ENCODE measurements around the gene GIPC3.

The GIPC3 gene

GRCh38 chr19:3611841-3612240, 26.6 kb downstream of the GIPC3 start:
- Mint-ChIP-seq H3K27me3 (no peaks in the 10 kb centered on the region), H3K36me3 (ENCODE audit: low read depth) (peaks cover 10% of the 10 kb centered on the region), H3K4me3 (no peak overlapping the region), H3K27ac (no peak overlapping the region), H3K9me3 (no peaks in the 10 kb centered on the region), H3K4me1 (ENCODE audit: low read depth) (peaks cover 8% of the 10 kb centered on the region)

- Mint-ChIP-seq H3K4me1 (ENCODE audit: low read depth) (peaks cover 11% of the 10 kb centered on the region), H3K9me3 (no peaks in the 10 kb centered on the region), H3K36me3 (ENCODE audit: low read depth) (peaks cover 10% of the 10 kb centered on the region), H3K4me3 (no peak overlapping the region), H3K27me3 (no peaks in the 10 kb centered on the region), H3K27ac (no peak overlapping the region)
Observed at GRCh38 chr19:3612330-3612729, 27.1 kb downstream of the GIPC3 start.

- H3K27ac Mint-ChIP-seq = no peak overlapping the region
- no peak overlapping the region for H3K4me3 Mint-ChIP-seq
- peaks cover 7% of the 10 kb centered on the region for H3K4me1 Mint-ChIP-seq (ENCODE audit: low read depth)
- H3K27me3 Mint-ChIP-seq = no peaks in the 10 kb centered on the region
- no peaks in the 10 kb centered on the region for H3K9me3 Mint-ChIP-seq
- peaks cover 10% of the 10 kb centered on the region for H3K36me3 Mint-ChIP-seq (ENCODE audit: low read depth)
Observed at GRCh38 chr19:3612901-3613741, 27.8 kb downstream of the GIPC3 start.

GRCh38 chr19:3613818-3614661, 28.8 kb downstream of the GIPC3 start:
- Mint-ChIP-seq H3K27ac (no peak overlapping the region), H3K27me3 (no peaks in the 10 kb centered on the region), H3K4me1 (ENCODE audit: low read depth) (peaks cover 4% of the 10 kb centered on the region), H3K4me3 (no peak overlapping the region), H3K9me3 (no peaks in the 10 kb centered on the region), H3K36me3 (ENCODE audit: low read depth) (peaks cover 10% of the 10 kb centered on the region)

- no peaks in the 10 kb centered on the region for H3K27me3 Mint-ChIP-seq
- peaks cover 10% of the 10 kb centered on the region for H3K36me3 Mint-ChIP-seq (ENCODE audit: low read depth)
- no peak overlapping the region for H3K27ac Mint-ChIP-seq
- no peaks in the 10 kb centered on the region for H3K9me3 Mint-ChIP-seq
- peaks cover 4% of the 10 kb centered on the region for H3K4me1 Mint-ChIP-seq (ENCODE audit: low read depth)
- H3K4me3 Mint-ChIP-seq = no peak overlapping the region
Observed at GRCh38 chr19:3614858-3615505, 29.7 kb downstream of the GIPC3 start.

- Mint-ChIP-seq H3K4me3 (no peak overlapping the region), H3K4me1 (ENCODE audit: low read depth) (peaks cover 4% of the 10 kb centered on the region), H3K27me3 (no peaks in the 10 kb centered on the region), H3K9me3 (no peaks in the 10 kb centered on the region), H3K27ac (no peak overlapping the region), H3K36me3 (ENCODE audit: low read depth) (peaks cover 6% of the 10 kb centered on the region)
Observed at GRCh38 chr19:3615524-3616135, 30.4 kb downstream of the GIPC3 start.

GRCh38 chr19:3617463-3617862, 32.2 kb downstream of the GIPC3 start:
- Mint-ChIP-seq H3K4me3 (no peak overlapping the region), H3K27ac (no peak overlapping the region), H3K36me3 (ENCODE audit: low read depth) (peaks cover 4% of the 10 kb centered on the region), H3K4me1 (ENCODE audit: low read depth) (peaks cover 4% of the 10 kb centered on the region), H3K27me3 (no peaks in the 10 kb centered on the region), H3K9me3 (no peaks in the 10 kb centered on the region)

GRCh38 chr19:3618144-3618810, 33.0 kb downstream of the GIPC3 start:
- Mint-ChIP-seq H3K4me1 (ENCODE audit: low read depth) (peaks cover 4% of the 10 kb centered on the region), H3K9me3 (no peaks in the 10 kb centered on the region), H3K27ac (no peak overlapping the region), H3K27me3 (no peaks in the 10 kb centered on the region), H3K36me3 (ENCODE audit: low read depth) (peaks cover 8% of the 10 kb centered on the region), H3K4me3 (no peak overlapping the region)

GRCh38 chr19:3618811-3619630, 33.7 kb downstream of the GIPC3 start:
- H3K27ac Mint-ChIP-seq = no peak overlapping the region

GRCh38 chr19:3619631-3620012, 34.3 kb downstream of the GIPC3 start:
- Mint-ChIP-seq H3K27me3 (no peaks in the 10 kb centered on the region), H3K27ac (no peak overlapping the region), H3K36me3 (ENCODE audit: low read depth) (peaks cover 8% of the 10 kb centered on the region), H3K9me3 (no peaks in the 10 kb centered on the region), H3K4me1 (ENCODE audit: low read depth) (peaks cover 10% of the 10 kb centered on the region), H3K4me3 (no peak overlapping the region)

More at GRCh38 chr19:3618811-3619630, 33.7 kb downstream of the GIPC3 start:
- Mint-ChIP-seq H3K4me3 (no peak overlapping the region), H3K9me3 (no peaks in the 10 kb centered on the region), H3K4me1 (ENCODE audit: low read depth) (peaks cover 4% of the 10 kb centered on the region), H3K27me3 (no peaks in the 10 kb centered on the region), H3K36me3 (ENCODE audit: low read depth) (peaks cover 8% of the 10 kb centered on the region)

- Mint-ChIP-seq H3K27ac (no peak overlapping the region), H3K4me1 (ENCODE audit: low read depth) (peaks cover 17% of the 10 kb centered on the region), H3K27me3 (no peaks in the 10 kb centered on the region), H3K36me3 (ENCODE audit: low read depth) (peaks cover 8% of the 10 kb centered on the region), H3K4me3 (no peak overlapping the region), H3K9me3 (no peaks in the 10 kb centered on the region)
Observed at GRCh38 chr19:3620145-3620816, 35.0 kb downstream of the GIPC3 start.

- no peak overlapping the region for H3K27ac Mint-ChIP-seq
- no peaks in the 10 kb centered on the region for H3K27me3 Mint-ChIP-seq
- H3K9me3 Mint-ChIP-seq = no peaks in the 10 kb centered on the region
- peaks cover 22% of the 10 kb centered on the region for H3K4me1 Mint-ChIP-seq (ENCODE audit: low read depth)
- H3K36me3 Mint-ChIP-seq (ENCODE audit: low read depth) = peaks cover 8% of the 10 kb centered on the region
- no peak overlapping the region for H3K4me3 Mint-ChIP-seq
Observed at GRCh38 chr19:3620817-3621547, 35.7 kb downstream of the GIPC3 start.

GRCh38 chr19:3621689-3622088, 36.4 kb downstream of the GIPC3 start:
- Mint-ChIP-seq H3K27me3 (no peaks in the 10 kb centered on the region), H3K36me3 (ENCODE audit: low read depth) (peaks cover 8% of the 10 kb centered on the region), H3K4me3 (no peak overlapping the region), H3K9me3 (no peaks in the 10 kb centered on the region), H3K4me1 (ENCODE audit: low read depth) (peaks cover 29% of the 10 kb centered on the region), H3K27ac (no peak overlapping the region)

All from stimulated activated naive CD8-positive, alpha-beta T cell treated with anti-CD3 and anti-CD28 coated beads, Interleukin-15, Interleukin-2, amounts not matched to agents 100 ng/mL and 50 ng/mL, for 24 hours (primary cell).